HG03439 (cell line): ENCODE data around the gene CRK.
"Not testable (repeated sequence)": the region's sequence is repeated elsewhere in the genome, so short reads cannot be mapped to it uniquely, and the experiment has no call there.

ENCODE experiments used
- ATAC-seq: cut with Tn5 transposase; IDR thresholded peaks from one replicate; pipeline ENCODE4 v1.9.1; 2021; ENCODE audit warnings: mild to moderate bottlenecking, moderate library complexity; ENCODE audit not compliant: unreplicated experiment

Gene CRK

DNA sequence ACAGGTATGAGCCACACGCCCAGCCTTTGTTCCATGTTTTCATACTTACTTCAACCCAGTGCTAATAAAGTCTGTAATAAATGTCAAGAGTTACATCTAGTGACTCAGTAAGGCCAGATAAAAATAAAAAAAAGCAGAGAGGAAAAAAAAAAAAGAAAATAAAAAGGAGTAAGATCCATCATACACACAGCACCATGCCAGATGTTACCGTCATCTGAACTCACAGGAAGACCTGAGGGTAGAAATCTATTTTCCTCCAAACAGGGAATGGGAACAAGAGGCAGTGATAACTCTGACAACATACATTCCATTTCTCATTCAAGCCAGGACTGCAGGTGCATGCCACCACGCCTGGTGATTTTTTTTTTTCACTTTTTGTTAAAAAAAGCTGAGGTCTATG is 20.7 kb downstream of the CRK start:
- no peak for ATAC-seq

DNA sequence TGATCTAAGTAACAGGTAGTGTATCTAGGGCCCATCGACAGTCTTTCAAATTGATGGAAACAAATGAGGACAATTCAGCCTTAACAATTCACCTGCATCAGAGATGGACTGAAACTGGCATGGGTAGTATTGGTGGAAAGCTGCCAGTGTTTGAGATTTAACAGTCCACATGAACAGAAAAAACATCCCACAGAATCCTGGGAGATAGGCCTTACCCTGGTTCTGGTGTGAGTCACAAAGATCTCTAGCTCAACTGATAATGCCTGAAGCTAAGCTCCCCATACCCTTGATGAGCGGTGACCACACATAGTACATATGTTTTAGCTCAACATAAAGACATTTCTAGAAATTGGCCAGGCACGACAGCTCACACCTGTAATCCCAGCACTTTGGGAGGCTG is 21.9 kb downstream of the CRK start:
- ATAC-seq: no peak

DNA sequence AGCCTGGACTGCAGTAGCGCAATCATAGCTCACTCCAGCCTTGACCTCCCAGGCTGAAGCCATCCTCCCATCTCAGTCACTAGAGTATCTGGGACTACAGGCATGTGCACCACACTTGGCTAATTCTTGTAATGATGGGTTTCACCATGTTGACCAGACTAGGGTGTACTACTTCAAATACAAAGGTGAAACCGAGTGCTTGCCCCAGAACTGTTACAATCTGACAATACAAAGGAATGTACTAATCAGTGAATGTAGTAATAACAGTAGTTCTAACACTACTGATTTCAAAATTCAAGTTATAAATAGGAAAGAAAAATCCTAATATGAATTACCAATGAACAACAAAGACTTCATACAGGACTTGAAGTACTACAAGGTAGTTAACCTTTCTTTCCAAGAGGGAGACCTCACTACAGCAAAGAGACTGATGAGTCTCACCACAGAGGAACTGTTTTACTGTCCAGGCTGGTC is 24.4 kb downstream of the CRK start:
- ATAC-seq: no peak

DNA sequence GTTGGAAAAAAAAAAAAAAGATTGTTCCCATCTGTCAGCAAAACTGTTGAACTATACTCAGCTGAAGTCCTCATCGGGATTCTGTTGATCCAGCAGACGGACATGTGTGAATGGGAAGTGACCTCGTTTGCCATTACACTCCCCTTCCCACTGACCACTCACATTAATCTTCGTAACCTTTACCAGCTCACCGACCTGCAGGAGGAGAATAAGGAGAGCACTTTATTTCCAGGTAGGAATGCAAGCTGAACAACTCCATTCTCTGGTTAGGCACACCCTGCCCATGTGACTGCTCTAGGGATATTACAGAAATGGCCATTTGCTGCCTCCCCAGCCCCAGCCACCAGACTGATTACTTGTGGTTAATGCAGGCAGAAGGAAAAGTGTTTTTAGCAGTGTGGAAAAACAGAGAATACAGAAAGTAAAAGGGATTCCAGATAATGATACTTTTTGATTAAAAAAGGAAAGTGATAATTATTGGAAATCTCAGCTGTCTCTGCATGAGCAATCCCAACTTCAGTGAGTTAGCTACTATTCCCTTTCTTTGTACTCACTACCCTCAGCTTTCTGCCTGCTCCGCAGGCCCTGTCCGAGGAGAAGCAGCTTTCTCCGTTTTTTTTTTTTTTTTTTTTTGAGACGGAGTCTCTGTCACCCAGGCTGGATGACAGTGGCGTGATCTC is 32.4 kb downstream of the CRK start:
- no peak for ATAC-seq

DNA sequence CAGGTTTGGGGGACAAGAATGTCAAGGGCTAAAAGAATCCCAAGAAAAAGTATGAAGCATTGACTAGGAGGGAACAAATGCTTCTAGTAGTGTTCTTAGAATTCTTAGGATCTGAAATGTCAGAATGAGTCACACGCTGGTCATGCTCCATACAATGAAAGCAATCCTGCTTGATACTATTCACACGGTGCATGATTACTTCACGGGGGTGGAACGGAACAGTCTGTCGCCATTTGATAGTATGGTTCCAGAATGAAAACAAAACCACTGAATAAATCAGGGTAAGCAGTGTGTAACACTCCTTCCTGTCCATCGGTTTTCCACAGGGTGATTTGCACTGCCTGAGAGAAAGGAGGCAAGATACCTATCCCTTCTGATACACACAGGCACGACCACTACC is 33.1 kb downstream of the CRK start:
- ATAC-seq: no peak

DNA sequence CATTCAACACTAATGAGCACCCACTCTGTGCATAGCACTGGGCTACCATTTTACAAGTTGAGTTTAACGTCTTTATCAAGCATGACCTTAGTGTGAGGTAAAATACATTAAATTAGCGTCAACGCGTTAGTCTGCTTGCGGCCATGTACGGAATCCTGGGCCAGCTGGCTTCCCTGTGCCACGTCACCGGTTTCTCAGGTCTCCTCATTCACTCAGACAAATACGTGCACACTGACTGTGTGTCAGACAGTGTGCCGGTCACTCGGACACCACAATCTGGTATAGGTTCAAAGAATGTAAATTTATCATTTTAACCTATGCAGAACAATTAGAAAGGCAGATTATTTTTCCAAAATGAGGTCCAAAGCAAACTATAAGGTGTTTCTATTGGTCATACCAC is 34.6 kb downstream of the CRK start:
- no peak for ATAC-seq

DNA sequence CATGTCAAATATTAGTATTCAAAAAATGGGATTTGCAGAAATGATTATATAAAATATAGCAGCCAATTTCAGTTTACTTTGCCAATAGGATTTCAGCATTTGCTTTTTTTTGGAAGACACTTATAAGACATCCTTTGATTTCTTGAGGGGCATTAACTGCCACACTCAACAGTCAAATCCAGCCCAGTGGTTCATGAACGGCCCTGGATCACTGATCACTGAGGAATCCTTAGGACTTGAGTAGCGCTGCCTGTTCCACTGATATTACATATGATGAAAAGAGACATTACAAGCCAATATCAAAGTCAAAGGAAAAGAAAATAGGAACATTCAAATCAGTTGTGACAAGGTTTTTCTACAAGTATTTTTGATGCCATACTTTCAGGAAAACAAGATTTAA is 35.1 kb downstream of the CRK start:
- no peak for ATAC-seq

DNA sequence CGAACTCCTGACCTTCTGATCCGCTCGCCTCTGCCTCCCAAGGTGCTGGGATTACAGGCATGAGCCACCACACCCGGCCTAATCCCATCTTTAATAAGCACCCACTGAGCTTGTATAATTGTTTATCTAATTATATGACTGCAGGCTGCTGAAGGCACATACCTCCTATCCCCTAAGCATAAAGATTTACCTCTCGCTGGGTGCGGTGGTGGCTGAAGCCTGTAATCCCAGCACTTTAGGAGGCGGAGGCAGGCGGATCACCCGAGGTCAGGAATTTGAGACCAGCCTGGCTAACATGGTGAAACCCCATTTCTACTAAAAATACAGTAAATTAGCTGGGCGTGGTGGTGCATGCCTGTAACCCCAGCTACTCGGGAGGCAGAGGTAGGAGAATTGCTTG is 35.9 kb downstream of the CRK start:
- ATAC-seq: no peak

DNA sequence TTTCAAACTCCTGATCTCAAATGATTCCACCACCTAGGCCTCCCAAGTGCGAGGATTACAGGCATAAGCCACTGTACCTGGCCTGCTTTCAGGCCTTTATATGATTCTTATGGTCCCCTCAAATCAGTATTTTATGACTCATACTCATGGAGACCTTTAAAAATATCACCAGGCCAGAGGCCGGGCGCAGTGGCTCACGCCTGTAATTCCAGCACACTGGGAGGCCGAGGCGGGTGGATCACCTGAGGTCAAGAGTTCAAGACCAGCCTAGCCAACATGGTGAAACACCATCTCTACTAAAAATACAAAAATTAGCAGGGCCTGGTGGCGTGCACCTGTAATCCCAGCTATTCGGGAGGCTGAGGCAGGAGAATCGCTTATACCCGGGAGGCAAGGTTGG is 37.6 kb downstream of the CRK start:
- ATAC-seq: not testable (repeated sequence)

DNA sequence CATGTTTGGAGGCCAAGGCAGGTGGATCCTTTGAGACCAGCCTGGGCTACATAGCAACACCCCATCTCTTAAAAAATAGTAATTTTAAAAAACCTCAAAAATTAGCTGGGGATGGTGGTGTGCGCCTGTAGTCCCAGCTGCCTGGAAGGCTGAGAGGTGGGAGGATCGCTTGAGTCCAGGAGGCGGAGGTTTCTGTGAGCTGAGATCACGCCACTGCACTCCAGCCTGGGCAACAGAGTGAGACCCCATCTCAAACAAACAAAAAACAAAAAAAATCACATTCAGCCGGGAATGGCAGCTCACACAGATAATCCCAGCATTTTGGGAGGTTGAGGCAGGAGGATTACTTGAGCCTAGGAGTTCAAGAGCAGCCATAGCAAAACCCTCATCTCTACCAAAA is 39.6 kb downstream of the CRK start:
- ATAC-seq: no peak

DNA sequence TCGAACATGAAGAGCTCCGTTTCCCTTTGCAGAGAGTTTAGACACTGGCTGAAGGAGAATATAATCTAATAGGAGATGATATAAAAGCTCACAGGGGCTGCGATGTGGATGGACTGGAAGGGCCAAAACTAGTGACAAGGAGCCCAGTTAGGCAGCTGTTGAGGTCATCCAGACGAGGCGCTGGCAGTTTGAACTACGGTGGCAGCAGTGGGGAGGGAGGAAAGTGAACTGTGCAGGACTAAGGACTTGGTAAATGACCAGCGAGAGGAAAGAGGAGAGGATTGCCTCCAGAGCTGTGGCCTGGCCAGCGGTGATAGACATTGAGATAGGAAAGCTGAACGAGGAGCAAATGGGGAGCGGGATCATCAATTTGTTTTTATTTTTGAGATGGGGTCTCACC is 41.4 kb downstream of the CRK start:
- no peak for ATAC-seq

DNA sequence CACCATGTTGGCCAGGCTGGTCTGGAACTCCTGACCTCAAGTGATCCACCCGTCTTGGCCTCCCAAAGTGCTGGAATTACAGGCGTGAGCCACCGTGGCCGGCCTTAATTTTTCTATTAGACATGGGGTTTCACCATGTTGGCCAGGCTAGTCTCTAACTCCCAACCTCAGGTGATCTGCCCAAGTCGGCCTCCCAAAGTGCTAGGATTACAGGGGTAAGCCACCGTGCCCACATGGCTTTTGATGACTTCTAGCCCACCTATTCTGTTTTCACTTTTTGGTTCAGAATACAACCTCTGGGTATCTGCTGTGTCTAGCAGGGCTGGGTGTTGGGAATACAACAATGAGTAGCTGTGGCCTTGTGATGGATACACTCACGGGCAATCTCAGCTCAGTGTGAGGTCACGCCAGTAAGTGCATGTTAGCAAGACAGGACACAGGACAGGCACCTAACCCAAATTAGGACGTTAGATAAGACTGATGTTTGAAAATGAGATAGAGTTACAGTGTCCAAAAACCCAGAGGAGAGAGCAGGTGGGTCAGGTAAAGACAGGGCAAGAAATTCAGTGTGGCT is 41.9 kb downstream of the CRK start:
- ATAC-seq: no peak

DNA sequence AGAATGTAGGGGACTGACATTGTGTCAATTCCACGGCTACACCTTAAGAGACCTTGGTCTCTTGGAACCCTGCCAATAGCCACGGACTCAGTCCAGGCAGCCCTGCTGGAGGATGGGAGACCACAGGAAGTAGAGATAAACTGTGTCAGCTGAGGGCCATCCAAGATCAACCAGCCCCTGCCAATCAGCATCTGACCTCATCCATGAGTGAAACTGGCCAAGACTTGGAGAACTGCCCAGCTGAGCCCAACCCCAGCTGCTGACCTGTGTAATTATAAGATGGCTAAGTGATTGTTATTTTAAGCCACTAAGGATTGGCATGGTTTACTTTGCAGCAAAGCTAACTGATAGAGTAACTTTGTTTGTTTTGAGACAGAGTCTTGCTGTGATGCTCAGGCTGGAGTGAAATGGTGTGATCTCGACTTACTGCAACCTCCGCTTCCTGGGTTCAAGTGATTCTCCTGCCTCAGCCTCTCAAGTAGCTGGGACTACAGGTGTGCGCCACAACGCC is 42.7 kb downstream of the CRK start:
- ATAC-seq: no peak

DNA sequence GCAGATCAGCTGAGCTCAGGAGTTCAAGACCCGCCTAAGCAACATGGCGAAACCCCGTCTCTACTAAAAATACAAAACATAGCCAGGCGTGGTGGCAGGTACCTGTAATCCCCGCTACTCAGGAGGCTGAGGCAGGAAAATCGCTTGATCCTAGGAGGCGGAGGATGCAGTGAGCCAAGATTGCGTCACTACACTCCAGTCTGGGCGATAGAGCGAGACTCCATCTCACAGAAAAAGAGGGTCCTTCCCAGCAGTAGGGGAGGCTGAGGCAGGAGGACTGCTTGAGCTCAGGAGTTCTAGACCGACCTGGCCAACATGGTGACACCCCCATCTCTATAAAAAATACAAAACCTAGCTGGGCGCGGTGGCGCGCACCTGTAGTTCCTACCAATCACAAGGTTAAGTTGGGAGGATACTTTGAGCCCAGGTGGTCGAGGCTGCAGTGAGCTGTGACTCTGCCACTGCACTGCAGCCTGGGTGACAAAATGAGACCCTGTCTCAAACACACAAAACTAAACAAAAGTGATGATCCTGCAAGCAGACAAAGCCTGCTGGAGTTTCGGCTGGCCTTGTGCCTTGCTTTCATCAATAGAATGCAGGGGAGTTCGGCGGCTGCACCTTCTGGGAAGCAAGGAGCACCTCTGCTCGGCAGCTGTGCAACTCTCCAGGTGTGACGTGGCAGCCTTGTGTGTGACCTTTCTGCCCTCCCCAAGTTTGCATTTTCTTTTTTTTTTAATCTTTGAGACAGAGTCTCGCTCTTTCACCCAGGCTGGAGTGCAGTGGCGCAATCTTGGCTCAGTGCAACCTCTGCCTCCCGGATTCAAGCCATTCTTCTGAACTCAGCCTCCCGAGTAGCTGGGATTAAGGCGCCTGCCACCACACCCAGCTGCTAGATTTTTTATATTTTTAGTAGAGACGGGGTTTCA is 43.6 kb downstream of the CRK start:
- ATAC-seq: no peak

DNA sequence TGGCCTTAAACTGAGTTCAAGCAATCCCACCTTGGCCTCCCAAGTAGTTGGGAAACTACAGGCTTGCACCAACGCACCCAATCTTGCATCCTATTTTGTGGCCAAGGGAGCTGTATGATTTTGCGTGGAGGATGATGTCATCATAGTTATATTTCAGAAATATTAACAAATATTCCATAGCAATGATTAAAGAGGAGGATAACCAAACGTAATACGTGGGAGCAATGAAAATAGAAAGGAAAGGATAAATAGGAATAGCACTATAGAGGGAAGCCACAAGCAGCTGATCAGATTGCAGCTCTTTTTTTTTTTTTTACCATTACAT is 53.8 kb downstream of the CRK start:
- ATAC-seq: no peak

DNA sequence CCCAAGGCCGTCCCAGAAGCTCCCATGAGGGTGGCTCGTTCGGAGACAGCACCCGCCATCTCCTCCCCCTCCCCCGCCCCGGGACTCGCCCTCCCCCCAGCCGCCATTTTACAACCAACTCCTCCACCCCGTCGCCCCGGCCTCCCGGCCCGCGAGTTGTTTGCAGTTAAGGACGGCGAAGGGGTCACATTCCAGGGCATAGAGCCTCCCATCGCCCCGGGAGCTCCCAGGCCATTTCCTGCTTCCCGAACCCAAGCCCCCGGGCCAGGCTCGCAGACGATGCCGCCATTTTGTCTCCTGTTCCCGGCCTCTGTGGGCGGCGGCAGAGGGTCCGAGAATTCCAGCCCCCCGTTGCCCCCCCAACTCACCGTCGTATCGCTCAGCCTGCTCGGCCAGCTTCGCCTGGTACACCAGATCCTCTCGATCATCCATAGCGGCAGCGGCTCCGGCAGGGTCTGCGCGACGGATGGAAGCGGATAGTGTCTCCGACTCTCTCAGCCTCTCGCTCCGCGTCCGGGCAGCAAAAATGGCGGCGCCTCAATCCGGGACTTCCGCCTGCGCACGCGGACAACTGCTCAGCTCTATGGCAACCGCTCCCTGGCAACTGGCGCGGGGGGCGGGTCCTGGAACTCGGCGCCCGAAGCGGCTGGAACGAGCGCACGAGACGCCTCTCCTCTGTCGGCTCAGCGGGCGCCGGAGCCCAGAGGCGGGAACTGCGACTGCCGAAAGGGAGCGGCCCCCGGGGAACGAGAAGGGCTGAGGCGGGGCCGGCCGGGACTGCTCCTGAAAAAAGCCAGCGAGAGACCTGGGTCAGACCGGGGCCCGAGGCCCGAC is 56.1 kb downstream of the CRK start, which contains the start of gene YWHAE:
YWHAE (minus strand) TSS at position 544 of the 834 bp plus-strand sequence; CDS start at position 432, 112 bp downstream.
- peak; percentile 82 for ATAC-seq

DNA sequence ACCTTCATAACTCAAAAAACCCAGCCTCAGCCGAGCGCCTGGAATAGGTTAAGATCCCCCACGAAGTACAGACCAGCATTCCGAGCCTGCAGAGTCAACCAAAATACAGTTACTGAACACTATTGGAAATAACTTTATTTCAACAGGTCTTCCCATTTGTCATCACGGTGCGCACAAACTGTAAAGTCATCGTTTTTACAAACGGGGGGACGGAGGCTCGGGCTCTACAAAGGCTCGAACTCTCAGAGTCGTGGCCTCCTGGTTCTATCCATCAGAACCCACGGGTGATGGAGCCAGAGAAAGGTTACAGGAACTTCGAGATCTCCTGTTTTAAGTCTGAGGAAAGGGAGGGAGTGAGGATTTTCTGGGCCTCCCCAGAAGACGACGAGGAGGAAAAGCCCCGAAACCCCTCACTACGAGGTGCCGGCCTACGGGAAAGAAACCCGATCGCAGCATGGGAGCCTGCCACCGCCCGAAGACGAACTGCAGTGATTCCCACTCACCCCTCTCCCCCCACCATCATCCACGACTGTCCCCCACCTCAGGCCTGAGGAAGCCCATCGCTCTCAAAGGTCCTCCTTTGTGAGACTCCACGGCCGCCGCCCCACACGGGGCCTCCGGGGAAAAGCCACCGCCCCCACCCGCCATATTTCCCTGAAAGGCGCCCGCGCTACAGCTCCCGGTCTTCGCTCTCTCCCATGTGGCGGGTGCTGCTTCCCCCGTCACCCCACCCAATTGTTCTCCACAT is 56.9 kb downstream of the CRK start:
- ATAC-seq: peak; percentile 7

DNA sequence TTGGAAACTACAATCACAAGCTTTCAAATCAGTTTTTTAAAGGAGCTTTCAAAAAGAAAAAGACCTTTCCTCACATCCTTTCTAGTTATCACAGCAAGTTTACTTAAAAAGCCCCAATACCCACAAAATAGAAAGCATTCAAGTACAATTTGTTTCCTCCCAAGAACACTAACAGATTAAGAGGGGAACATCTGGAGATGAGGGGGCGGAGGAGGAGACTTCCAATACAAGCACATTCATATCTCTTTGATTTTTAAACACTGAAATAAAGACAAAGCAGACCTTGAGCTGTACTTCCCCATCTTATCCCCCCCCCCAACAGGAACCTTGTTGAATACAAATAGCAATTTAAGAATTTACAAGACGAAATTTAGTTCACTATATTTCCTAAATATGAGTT is 58.0 kb downstream of the CRK start:
- no peak for ATAC-seq

DNA sequence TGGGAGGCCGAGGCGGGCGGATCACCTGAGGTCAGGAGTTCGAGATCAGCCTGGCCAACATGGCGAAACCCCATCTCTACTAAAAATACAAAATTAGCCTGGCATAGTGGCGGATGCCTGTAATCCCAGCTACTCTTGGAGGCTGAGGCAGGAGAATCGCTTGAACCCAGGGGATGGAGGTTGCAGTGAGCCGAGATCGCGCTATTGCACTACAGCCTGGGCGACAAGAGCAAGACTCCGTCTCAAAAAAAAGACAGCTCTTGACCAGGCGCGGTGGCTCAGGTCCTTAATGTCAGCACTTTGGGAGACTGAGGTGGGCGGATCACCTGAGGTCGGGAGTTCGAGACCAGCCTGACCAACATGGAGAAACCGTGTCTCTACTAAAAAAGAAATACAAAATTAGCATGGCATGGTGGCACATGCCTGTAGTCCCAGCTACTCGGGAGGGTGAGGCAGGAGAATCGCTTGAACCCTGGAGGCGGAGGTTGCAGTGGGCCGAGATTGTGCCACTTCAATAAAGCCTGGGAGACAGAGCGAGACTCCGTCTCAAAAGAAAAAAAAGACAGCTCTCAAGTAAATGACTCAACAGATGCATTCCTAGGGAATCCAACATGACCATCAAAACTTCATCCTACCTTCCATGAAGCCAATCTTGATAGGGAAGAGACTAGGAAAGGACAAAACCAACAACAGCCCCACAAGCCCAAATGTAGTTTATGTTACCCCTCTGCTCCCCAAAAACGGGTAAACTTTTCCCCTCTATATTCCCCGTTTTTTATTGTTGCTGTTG is 60.0 kb downstream of the CRK start:
- ATAC-seq: not testable (repeated sequence)
